Activated gamma-delta T cell treated with anti-CD3 and anti-CD28 coated beads, Interleukin-2, amount 50 U/mL, for 16 hours (primary cell): ENCODE data around the gene FAM234B.

Experiments
- DNase-seq: peaks from one replicate; pipeline ENCODE4 v3.0.0-alpha.2; 2020; ENCODE audit warnings: low read depth

The FAM234B gene

DNA sequence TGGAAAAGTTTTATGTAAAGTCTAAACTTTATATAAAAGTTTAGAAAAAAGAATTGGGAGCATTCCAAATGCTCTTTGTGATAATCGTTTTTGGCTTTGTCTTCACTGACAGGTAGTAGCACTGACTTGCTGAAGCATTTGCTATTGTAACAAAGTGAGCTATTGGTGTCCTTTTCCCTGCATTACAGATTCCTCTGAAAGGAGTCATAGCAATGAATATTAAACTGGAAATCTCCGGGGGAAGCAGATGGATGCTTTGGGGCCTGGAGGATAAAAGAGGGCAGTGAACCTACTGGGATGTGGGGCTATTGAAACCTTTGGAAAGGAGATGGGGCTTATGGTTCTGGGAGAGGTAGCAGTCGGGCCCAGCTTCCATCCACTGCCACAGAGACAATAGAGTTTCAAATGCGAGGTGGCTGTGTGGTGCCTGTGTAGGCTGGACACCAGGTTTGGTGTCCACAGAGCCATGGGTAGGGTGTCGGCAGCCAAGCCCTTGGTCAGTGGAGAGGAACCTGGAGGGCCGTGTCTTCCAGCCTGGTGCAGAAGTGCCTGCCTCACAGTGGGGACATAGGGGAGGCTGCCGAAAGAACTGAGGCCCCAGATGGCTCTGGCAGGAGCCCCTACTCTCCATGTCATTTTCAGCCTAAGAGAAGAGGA is 49.1 kb downstream of the FAM234B start:
- DNase-seq = no peak

GRCh38 chr12:13093848-13094220 is 49.7 kb downstream of the FAM234B start:
- DNase-seq = no peak

DNA sequence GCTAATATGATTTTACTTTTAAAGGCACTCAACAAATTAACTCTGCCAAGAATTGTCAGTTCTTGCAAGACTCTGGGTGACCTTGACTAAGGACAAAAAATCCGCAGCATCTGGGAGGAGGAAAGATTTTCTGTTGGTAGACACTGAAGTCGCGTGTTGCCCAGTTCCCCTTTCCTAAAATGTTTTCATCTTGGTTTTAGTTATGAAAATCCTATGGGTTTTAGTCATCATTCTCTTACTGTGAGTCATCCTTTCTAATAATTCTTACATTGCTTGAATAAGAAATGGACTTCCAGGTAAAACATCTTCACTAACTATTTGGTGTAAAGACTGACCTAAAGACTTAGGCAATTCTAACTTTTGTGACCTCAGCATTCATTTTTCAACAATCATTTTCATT is 50.2 kb downstream of the FAM234B start:
- DNase-seq = no peak

DNA sequence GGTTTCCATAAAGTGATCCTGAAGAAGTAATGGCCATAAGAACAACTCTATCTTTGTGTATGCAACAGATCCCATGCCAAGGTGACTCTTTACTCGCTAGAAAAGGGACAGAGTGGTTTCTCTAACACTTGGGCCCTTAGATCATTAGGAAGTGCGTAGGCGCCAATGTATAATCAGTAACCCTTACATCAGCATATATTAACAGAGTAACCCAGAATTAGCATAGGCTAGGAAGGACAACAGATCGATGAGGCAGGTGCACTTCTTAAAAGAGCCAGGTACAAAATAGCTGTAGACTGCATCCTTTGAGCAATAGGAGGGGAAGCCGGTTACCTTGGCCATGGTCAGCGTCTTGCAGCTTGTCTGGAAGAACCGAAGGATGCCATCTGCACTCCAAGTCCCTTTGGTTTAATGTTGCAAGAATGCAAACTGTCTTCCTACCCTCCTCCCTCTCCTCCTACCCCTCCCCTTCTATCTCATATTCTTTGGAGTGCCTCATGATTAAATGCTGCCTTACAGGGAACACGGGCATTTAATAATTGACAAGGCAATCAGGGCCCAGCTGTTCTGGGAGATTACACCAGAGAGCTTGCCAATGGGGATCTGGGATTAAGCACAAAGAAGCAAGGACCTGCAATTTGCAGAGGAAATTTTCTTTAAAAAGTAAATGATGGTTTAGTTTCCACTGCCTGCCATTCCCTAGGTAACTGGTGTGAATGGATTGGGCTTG is 51.2 kb downstream of the FAM234B start:
- DNase-seq = no peak

DNA sequence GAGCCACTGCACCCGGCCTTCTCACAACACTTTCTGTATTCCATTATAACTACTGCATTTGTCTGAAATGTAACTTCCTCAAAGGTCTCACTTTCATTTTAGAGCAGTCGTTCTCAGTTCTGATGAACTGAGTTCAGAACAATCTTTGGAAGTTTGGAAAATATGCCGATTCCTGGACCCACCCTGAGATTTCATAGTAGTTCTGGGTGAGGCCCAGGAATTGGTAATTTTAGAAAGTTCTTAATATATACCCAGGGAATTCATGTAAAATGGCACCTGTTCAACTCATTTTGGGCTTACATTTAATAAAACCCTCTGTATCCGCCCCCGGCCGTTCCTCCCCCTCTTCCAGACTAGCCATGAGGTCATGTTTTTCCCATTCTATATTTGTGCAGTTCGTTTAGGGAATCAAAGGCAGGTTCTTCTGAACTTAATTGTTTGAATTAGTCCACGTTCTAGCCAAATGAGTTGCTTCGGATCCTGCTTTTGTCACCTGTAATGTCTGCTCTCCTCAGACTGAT is 53.4 kb downstream of the FAM234B start:
- DNase-seq = no peak

DNA sequence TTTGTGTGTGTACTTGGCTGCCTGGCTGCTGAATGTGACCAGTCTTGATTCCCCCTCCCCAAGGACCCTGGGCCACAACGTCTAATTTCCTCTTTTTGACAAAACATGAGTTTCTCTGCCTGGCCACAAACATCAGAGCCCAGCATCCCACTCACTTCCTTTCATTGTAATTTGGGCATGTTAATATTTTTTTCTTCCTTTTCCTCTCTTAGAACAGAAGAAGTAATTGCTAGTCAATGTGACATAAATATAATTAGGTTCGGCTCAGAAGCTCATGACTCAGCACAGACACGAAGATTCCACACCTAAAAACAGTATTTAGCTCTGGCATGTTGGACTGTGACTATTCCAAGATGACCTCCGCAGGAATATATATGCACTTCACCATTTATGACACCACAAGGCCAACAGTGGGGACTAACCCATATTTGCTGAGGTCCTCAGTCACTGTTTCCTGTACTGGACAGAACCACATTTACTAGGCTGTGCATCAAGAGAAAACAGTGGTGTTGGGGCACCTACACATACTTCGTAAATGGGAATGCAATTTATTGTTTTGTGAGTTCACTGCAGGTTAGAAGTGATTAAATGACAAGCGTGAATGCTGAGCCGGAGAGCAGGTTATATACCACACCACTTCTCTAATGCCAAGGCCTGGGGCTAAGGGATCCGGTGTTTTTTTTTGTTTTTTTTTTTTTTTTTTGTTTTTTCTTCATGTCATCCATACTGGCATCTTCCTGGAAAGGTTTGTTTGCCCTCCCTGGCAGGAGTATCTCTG is 55.1 kb downstream of the FAM234B start:
- DNase-seq = no peak

DNA sequence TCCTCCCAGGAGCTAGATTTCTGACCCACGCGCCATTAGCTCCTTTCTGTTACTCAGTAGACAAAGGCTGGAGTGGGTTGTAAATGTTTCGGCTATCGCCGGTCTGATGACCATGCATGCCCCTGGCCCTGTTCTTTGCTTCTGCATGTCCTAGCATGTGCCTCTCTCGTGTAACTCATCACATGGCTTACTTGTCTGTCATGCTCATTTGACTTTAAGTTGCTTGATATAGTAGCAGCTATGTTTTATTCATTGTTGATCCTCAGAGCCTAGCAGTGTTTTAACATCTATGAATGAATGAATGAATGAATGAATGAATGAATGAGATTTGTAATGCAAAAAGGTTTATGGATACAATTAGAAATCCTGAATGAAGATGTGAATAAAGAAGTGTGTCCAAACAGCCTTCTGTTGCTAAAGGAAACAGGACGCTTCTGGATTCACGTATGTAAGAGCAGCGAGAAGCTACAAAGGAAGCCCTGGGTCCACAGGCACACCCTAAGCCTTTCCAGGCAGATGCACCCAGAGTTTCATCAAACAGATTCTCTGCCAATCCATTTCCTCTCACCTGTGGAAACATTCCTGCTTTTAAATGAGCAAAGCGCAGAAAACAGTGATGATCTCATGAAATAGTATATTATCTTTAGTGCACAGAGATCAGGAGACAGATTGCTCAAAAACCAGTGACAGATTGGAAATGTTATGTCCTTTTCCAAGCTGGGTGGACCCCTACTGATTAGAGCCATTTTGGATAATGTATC is 55.8 kb downstream of the FAM234B start:
- DNase-seq = no peak

GRCh38 chr12:13100605-13100881 is 56.4 kb downstream of the FAM234B start:
- no peak for DNase-seq

GRCh38 chr12:13100882-13101769 is 56.9 kb downstream of the FAM234B start:
- DNase-seq = peak; percentile 86

DNA sequence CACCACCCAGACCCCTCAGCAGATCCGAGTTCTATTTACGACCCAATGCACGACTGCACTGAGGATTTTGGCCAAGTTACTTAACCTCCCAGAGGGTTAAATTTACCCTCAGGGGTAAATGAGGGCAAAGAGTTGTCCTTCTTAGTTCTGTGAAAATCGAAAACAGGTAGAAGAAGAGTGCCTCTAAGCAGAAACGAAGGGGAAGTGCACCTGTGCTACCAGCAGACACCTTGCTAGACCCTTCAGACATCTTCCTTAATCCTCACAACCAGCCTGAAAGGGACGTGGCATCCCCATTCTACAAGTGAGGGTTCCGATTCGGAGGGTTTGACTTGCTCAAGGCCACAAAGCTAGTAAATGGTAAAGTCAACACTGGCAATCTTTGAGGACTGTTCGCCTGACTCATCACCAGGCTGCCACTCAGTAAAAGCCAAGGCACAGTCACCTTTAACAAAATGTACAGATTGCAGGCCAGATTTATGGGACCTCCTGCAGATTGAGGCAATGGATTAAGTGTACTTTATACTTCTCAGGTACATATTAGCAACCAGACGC is 57.7 kb downstream of the FAM234B start:
- DNase-seq = no peak

- no peak for DNase-seq
Observed at GRCh38 chr12:13102461-13103195, 58.4 kb downstream of the FAM234B start.

- no peak for DNase-seq
Observed at GRCh38 chr12:13103391-13104033, 59.3 kb downstream of the FAM234B start, which contains the start of gene GSG1. Gene GSG1 (minus strand): TSS chr12:13103667. CDS start chr12:13103512, 155 bp downstream.

DNA sequence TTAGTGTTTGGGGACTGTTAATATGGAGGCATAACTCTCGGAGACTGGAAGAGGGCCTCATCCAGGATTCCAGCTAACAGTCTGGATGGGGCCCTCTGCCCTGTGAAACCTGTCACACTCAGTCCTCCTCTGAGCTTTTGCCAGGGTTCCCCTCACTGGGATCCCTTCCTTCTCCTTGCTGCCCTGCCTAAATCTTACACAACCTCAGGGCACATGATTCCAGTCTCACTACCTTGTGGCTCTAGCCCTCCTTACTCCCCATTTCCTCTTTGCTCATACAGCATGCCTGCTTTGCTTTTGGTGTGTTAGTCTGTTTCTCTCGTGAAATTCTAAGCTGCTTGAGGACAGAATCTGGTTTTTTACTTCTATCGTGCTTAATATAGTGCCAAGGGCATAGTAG is 60.2 kb downstream of the FAM234B start:
- no peak for DNase-seq

DNA sequence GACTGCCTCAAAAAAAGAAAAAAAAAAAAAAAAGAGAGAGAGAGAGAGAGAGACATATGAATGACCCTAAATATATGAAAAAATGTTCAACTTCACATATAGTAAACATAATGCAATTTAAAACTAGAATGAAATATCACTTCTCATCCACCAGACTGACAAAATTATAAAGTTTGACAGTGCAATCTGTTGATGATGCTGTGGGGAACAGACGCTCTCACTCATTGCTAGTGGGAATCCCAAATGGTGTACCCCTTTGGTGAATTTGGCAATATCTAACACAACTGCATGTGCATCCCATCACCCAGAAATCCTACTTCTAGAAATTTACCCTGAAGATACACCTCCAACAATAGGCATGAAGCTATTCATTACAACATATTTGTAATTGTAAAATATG is 61.6 kb downstream of the FAM234B start:
- DNase-seq = no peak

DNA sequence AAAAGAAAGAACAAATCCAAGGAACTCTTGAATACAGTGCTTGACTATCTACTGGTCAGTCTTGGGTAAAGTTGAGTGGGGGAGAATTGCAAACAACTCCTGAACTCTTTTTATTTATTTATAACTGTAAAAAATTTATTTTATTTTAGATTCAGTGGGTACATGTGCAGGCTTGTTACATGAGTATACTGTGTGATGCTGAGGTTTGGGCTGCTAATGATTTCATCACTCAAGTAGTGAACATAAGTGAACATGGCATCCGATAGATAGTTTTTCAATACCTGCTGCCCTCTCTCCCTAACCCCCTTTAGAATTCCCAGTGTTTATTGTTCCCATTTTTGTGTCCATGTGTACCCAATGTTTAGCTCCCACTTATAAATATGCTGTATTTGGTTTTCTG is 62.5 kb downstream of the FAM234B start:
- no peak for DNase-seq

DNA sequence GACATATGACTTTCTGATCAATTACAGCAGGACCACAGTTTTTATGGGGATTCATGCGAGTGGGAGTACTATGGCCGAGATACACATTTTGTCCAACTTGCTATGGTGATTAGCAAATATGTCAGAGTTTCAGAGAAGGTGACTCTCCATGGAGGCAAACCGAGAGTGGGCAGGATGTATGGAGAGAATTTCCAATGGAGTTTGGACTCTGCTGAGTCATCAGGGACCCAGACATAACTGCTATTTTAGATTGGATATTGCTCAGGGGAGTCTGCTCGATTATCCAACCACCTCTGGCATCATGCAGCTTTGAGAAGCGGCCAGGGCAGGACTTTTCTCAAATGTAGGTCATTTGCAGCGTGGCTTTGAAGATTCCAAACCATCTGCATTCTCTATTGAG is 68.8 kb downstream of the FAM234B start:
- no peak for DNase-seq

DNA sequence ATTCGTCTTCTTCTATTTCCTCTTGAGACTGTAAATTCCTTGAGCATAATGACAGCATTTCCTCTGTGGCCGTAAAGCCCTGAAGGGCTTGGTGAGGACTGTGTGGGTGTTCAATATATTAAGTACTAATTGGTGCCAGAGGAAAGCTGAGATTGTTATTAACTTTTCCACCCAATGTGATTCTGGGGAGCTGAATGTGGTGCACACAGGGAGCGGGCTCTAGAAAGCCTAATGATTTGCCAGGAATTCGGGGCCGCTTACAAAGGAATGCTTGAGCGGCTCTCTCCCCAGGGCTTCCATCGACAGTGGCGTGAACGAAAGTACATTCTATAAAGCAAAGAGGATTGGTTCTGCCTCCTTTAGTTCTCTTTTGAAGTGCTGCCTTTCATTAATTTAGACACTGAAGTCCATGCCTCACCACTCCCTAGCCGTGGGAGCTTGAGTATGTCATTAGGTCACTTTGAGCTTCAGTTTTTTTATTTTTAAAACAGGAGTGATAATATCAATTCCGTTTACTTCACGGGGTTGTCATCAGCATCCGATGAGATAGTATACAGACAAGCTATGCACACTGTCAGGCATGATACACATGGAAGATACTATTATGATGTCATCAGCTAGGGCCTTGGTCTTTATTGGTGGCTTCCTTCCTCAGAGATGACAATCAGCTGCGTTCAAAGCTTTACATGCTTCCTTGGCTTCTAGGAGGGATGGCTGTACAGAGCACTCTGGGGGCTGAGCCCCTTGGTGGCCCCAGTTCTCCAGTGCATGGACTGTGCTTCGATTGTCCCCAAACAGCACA is 70.3 kb downstream of the FAM234B start:
- no peak for DNase-seq

DNA sequence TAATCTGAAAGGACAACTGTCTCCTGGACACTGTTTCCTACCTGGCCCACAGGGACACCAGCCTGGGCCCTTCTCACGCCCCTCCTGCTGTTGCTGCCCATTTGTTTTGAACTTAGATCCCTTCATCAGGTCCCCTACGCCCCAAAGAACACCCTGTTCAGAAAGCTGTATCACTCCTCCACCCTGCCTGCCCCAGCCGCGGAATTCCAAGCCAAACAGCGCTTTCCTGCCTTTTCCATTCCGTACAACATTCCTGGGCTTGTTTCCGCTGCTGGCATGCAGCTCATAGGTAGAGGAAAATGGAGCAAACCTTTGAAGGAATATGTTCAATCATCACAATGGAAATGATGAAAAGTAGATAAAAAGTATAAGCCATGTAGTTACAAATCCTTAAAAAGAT is 72.1 kb downstream of the FAM234B start:
- no peak for DNase-seq

- no peak for DNase-seq
Observed at GRCh38 chr12:13117029-13117428, 72.8 kb downstream of the FAM234B start.
